ENCODE data around the gene CARD9. TPM values are rescaled to one million over a fixed set of nuclear protein-coding genes. Genes with fewer than 3 reads are reported as not detected.

Gene CARD9
- total RNA-seq, 2 donors from 2014 or later, result 0.78 to 1.3 TPM

DNA sequence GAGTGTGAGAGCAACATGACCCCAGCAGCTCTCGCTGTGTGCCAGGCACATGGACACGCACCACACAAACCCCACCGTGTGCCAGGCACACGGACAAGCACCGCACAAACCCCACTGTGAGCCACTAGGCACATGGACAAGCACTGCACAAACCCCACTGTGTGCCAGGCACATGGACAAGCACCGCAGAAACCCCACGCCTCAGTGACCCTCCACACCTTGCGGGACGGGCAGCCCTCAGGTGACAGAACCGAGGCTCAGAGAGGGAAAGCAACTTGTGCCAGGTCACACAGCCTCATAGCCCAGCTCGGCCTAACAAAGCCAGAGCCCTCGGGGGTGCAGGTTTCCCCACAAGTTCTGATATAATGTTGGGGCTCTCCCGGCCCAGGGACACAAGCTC lies 48.1 kb downstream of the CARD9 start:
- intact Hi-C loops (cut with DNase I), result no loop called here
- Histone ChIP-seq H3K9me3 (no peaks in the 10 kb centered on the region), H3K36me3 (replicated peaks in 1 of 2; ENCODE audit: insufficient read depth in 1 of 2, low read depth in 2 of 2) (no peaks in the 10 kb centered on the region), H3K4me1 (peaks cover 13% of the 10 kb centered on the region), H3K4me3 (no peak overlapping the region), H3K27ac (no peak overlapping the region), H3K27me3 (no peaks in the 10 kb centered on the region)
- WGBS, 2 donors, result 87 to 88% methylated on average over 3 to 12 of the region's 13 CpGs
- ATAC-seq, result no peak
- no peak for DNase-seq
- no peak for TF ChIP-seq POLR2A (IDR thresholded peaks at IDR 0.05)
- TF ChIP-seq, protein P1, sequence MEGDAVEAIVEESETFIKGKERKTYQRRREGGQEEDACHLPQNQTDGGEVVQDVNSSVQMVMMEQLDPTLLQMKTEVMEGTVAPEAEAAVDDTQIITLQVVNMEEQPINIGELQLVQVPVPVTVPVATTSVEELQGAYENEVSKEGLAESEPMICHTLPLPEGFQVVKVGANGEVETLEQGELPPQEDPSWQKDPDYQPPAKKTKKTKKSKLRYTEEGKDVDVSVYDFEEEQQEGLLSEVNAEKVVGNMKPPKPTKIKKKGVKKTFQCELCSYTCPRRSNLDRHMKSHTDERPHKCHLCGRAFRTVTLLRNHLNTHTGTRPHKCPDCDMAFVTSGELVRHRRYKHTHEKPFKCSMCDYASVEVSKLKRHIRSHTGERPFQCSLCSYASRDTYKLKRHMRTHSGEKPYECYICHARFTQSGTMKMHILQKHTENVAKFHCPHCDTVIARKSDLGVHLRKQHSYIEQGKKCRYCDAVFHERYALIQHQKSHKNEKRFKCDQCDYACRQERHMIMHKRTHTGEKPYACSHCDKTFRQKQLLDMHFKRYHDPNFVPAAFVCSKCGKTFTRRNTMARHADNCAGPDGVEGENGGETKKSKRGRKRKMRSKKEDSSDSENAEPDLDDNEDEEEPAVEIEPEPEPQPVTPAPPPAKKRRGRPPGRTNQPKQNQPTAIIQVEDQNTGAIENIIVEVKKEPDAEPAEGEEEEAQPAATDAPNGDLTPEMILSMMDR (IDR thresholded peaks at IDR 0.05), result no peak

DNA sequence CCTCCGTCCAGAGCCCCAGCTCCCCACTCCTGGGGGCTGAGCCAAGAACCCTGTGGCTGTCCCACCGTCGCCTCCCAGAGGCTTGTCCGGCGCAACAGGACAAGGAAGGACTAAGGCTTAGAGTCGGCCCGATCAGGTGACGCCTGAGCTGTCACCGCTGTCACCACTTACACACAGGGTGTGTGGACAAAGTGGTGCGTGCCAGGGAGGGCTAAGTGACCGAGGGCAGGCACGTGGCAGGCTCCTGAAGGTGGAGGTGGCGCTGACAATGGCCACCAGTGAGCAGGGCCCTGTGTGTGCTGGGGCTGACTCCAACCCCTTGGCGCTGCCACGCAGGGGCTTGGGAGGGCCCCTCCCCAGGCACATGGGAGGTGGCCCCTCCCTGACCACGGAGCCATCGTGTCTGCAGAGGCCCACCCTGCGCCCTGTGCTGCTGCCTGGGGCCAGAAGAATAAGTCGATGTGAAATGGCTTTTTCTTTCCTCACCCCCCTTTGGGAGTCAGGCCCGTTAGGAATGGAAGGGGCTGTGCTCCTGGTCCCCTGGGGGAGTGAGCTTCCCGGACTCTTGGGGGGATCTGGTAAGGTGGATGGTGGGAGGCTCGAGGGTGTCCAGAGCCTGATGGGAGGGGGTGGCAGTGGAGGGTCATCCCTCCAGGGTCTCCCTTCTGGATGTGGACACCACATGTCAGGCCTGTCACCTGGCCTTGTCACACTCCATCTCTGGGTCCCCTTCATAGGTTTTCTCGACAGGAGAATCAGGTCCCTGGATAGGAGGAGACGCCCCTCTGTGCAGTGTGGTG lies 48.8 kb downstream of the CARD9 start:
- intact Hi-C loops (cut with DNase I), result no loop called here
- no peak overlapping the region for H3K4me3 ChIP-seq
- no peaks in the 10 kb centered on the region for H3K27me3 ChIP-seq
- no peaks in the 10 kb centered on the region for H3K9me3 ChIP-seq
- ATAC-seq (peak; percentile 55), DNase-seq (peak; percentile 45 to 79 (median 67))
- H3K36me3 ChIP-seq (replicated peaks in 1 of 2; ENCODE audit: insufficient read depth in 1 of 2, low read depth in 2 of 2), result no peaks in the 10 kb centered on the region
- peaks cover 13% of the 10 kb centered on the region for H3K4me1 ChIP-seq
- 54 to 59% methylated on average over 3 to 21 of the region's 24 CpGs for WGBS, 2 donors
- H3K27ac ChIP-seq, result peak overlapping the region in 1 of 4 donors; percentile 21
- TF ChIP-seq, protein P1 (IDR thresholded peaks at IDR 0.05), result no peak
- TF ChIP-seq POLR2A (IDR thresholded peaks at IDR 0.05), result no peak

DNA sequence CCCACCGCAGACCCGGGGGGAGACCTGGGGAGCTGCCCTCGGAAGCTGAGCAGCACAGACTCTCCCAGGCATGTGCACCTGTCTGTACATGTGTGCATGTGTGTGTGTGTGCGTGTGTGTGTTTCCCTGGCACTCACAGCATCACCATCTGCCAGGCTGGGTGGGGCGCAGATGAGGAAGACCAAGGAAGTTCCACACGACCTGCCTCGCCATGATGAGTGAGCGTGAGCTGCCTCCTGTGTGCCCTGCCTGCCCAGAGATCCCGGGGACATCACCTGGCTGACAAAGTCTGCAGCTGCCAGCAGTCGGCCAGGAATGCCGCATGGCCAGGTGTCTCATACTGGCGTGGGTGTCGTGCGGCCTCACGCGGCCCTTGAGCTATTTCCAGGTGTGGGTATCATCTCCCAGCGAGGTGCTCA lies 50.1 kb downstream of the CARD9 start:
- no peaks in the 10 kb centered on the region for H3K36me3 ChIP-seq (replicated peaks in 1 of 2; ENCODE audit: insufficient read depth in 1 of 2, low read depth in 2 of 2)
- no peak overlapping the region for H3K27ac ChIP-seq
- no peak for DNase-seq
- ATAC-seq, result no peak
- no peak for TF ChIP-seq POLR2A (IDR thresholded peaks at IDR 0.05)
- TF ChIP-seq, protein P1 (IDR thresholded peaks at IDR 0.05), result no peak
- no peak overlapping the region for H3K4me3 ChIP-seq
- H3K9me3 ChIP-seq, result no peaks in the 10 kb centered on the region
- no peaks in the 10 kb centered on the region for H3K27me3 ChIP-seq
- 66 to 77% methylated on average over 3 to 16 of the region's 17 CpGs for WGBS, 2 donors
- H3K4me1 ChIP-seq, result peaks cover 5% of the 10 kb centered on the region
- intact Hi-C loops (cut with DNase I), result no loop called here

DNA sequence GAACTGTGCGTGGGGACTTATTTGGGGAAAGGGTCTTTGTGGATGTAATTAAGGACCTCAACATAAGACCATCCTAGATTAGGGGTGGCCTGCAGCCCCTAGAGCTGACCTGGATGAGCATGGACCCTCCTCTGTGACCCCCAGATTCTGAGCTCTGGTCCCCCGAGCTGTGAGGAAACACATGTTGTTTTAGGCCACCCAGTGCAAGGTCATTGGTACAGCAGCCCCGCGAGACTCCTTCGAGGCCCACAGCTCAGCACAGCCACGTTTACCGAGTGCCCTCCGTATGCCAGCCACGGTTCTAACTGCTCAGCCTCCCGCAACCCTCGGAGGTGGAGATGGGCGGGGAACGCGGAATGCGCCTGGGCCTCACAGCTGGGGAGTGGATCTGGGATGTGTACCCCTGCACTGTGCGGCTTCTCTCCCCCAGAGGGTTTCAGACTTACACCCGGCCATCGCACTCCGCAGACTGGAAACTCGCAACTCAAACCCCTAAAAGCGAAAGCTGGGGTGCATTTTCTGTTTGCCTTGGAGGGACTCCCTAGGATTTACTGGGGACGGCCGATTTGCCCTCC lies 50.6 kb downstream of the CARD9 start:
- Histone ChIP-seq H3K4me1 (no peaks in the 10 kb centered on the region), H3K9me3 (no peaks in the 10 kb centered on the region), H3K27ac (no peak overlapping the region), H3K4me3 (no peak overlapping the region), H3K27me3 (no peaks in the 10 kb centered on the region), H3K36me3 (replicated peaks in 1 of 2; ENCODE audit: insufficient read depth in 1 of 2, low read depth in 2 of 2) (no peaks in the 10 kb centered on the region)
- ATAC-seq, result no peak
- WGBS, 2 donors, result 70 to 72% methylated on average over 10 to 22 of the region's 23 CpGs
- no peak for TF ChIP-seq POLR2A (IDR thresholded peaks at IDR 0.05)
- TF ChIP-seq, protein P1 (IDR thresholded peaks at IDR 0.05), result no peak
- intact Hi-C loops (cut with DNase I), result no loop called here
- no peak for DNase-seq
